Measurements from ENCODE around the gene MEF2C. TPM values are rescaled to one million over a fixed set of nuclear protein-coding genes. Genes with fewer than 3 reads are reported as not detected.

The MEF2C gene
- total and polyA plus RNA-seq, 2 experiments from 2014 or later, result 0.97 to 1.6 TPM

DNA sequence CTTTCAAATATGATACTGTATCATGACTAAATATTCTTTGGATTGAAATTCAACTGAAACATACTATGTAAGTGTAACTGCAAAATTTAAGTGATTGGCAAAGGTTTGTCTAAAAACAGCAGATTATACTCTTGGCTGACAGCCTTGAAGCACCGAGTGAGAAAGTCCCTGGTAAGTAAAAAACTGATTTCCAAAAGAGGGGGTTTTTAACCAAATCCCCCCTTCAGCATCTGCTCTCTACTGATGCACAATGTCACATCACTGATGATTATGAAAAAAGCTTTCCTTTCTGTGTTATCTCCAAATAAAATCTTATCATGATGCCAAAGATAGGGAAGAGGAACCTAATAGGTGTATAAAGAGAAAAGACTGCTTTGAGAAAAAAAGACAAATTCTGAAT is 141.0 kb downstream of the MEF2C start:
- no peaks in the 10 kb centered on the region for H4K20me1 ChIP-seq (replicated peaks; ENCODE audit: insufficient read depth)
- H3K4me3 ChIP-seq, result no peak overlapping the region
- no peaks in the 10 kb centered on the region for H3K36me3 Mint-ChIP-seq (ENCODE audit: low read depth)
- H3K4me3 Mint-ChIP-seq, result no peak overlapping the region
- H3K4me1 Mint-ChIP-seq, result peaks cover 2% of the 10 kb centered on the region; the same call in 1 of the 3 replicates
- no peak overlapping the region for H3K27ac Mint-ChIP-seq
- H3K36me3 ChIP-seq (ENCODE audit: insufficient read depth), result no peaks in the 10 kb centered on the region
- TF ChIP-seq JUNB (IDR thresholded peaks at IDR 0.05; ENCODE audit: unreplicated experiment), result no peak
- no peak for TF ChIP-seq NANOG (IDR thresholded peaks at IDR 0.05; ENCODE audit: borderline replicate concordance)
- ATAC-seq (no peak), DNase-seq (ENCODE audit: low spot score) (no peak)
- H3K79me2 ChIP-seq (replicated peaks; ENCODE audit: insufficient read depth), result no peaks in the 10 kb centered on the region
- no peak overlapping the region for H2AFZ ChIP-seq
- no peaks in the 10 kb centered on the region for H3F3A ChIP-seq (replicated peaks; ENCODE audit: low read depth)
- no peaks in the 10 kb centered on the region for H3K27me3 Mint-ChIP-seq (ENCODE audit: insufficient read depth, low read depth, poor library complexity)
- H3K27ac ChIP-seq (ENCODE audit: low read depth), result no peak overlapping the region
- H3K9me2 ChIP-seq (ENCODE audit: insufficient read depth), result no peaks in the 10 kb centered on the region
- no peaks in the 10 kb centered on the region for H3K4me1 ChIP-seq (ENCODE audit: insufficient read depth)
- no peak overlapping the region for H3K4me2 ChIP-seq
- H3K9me3 Mint-ChIP-seq, result no peaks in the 10 kb centered on the region
- no peaks in the 10 kb centered on the region for H3K27me3 ChIP-seq (ENCODE audit: insufficient read depth)

DNA sequence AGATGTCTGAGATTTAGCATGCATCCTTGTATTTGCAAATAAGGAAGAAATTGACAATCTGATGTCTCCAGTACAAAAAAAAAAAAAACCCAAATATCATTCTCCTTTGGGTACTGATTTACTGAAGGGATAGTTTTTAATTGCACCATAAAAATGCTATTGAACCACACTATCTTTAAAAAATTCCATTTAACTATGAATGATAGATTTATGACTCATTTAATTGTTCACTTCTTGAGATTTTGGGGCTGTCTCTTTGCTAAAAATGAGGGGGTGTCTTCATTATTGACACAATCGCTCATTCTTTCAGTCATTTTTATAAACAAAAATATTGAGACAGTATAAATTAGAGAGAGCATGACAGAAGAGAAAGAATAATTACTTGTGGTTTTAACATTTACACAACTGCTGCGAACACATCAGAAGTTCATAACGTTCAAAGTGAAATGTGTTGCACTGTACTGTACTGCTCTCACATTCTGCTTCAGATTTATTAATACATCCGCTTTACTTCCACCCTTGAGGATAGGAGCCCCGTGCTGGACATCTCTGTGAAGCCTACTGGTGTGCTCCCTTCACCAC is 142.3 kb downstream of the MEF2C start:
- Histone ChIP-seq H3K27ac (ENCODE audit: low read depth) (no peak overlapping the region), H3K4me2 (no peak overlapping the region), H3K79me2 (replicated peaks; ENCODE audit: insufficient read depth) (no peaks in the 10 kb centered on the region), H3K4me1 (ENCODE audit: insufficient read depth) (no peaks in the 10 kb centered on the region), H3K36me3 (ENCODE audit: insufficient read depth) (no peaks in the 10 kb centered on the region), H3K27me3 (ENCODE audit: insufficient read depth) (no peaks in the 10 kb centered on the region), H3K9me2 (ENCODE audit: insufficient read depth) (no peaks in the 10 kb centered on the region), H2AFZ (no peak overlapping the region), H3F3A (replicated peaks; ENCODE audit: low read depth) (no peaks in the 10 kb centered on the region), H3K4me3 (no peak overlapping the region), H4K20me1 (replicated peaks; ENCODE audit: insufficient read depth) (no peaks in the 10 kb centered on the region)
- no peaks in the 10 kb centered on the region for H3K9me3 Mint-ChIP-seq
- H3K4me1 Mint-ChIP-seq, result peaks cover 2% of the 10 kb centered on the region; the same call in 1 of the 3 replicates
- H3K4me3 Mint-ChIP-seq, result no peak overlapping the region
- H3K27ac Mint-ChIP-seq, result no peak overlapping the region
- no peak for ATAC-seq
- H3K27me3 Mint-ChIP-seq (ENCODE audit: insufficient read depth, low read depth, poor library complexity), result no peaks in the 10 kb centered on the region
- DNase-seq (ENCODE audit: low spot score), result no peak
- H3K36me3 Mint-ChIP-seq (ENCODE audit: low read depth), result no peaks in the 10 kb centered on the region
- TF ChIP-seq ZNF114 (CRISPR knock-in tag; IDR thresholded peaks at IDR 0.05) (no peak), POLR2AphosphoS5 (IDR thresholded peaks at IDR 0.05; ENCODE audit: low read depth) (no peak), EZH2phosphoT487 (IDR thresholded peaks at IDR 0.05; ENCODE audit: unreplicated experiment) (no peak), JUNB (IDR thresholded peaks at IDR 0.05; ENCODE audit: unreplicated experiment) (no peak), ZNF331 (CRISPR knock-in tag; IDR thresholded peaks at IDR 0.05; ENCODE audit: low read depth) (no peak)
- TF ChIP-seq, protein P1, sequence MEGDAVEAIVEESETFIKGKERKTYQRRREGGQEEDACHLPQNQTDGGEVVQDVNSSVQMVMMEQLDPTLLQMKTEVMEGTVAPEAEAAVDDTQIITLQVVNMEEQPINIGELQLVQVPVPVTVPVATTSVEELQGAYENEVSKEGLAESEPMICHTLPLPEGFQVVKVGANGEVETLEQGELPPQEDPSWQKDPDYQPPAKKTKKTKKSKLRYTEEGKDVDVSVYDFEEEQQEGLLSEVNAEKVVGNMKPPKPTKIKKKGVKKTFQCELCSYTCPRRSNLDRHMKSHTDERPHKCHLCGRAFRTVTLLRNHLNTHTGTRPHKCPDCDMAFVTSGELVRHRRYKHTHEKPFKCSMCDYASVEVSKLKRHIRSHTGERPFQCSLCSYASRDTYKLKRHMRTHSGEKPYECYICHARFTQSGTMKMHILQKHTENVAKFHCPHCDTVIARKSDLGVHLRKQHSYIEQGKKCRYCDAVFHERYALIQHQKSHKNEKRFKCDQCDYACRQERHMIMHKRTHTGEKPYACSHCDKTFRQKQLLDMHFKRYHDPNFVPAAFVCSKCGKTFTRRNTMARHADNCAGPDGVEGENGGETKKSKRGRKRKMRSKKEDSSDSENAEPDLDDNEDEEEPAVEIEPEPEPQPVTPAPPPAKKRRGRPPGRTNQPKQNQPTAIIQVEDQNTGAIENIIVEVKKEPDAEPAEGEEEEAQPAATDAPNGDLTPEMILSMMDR (conservative IDR thresholded peaks at IDR 0.05; ENCODE audit: low read depth in 2 of 2), result no peak

DNA sequence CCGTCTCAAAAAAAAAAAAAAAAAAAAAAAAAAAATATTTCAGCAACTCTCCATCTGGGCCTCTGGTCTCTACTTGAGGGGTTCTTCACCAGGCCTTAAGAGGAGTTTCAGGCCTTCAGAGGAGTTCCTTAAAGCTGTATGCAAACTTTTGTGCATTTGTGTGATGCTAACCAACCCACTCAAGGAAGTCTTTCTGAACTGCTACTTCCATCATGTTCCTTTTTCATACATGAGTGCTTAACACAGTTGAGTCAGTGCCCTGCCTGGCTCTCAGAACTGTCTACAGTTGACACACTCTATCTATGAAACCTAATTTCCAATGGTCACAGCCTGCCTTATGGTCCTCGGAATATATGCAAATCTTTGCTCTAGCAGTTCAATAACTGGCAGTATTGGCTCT is 146.5 kb downstream of the MEF2C start:
- H3K27ac ChIP-seq (ENCODE audit: low read depth), result no peak overlapping the region
- Mint-ChIP-seq H3K27me3 (ENCODE audit: insufficient read depth, low read depth, poor library complexity) (peaks cover 4% of the 10 kb centered on the region), H3K36me3 (ENCODE audit: low read depth) (no peaks in the 10 kb centered on the region), H3K9me3 (no peaks in the 10 kb centered on the region), H3K27ac (no peak overlapping the region), H3K4me1 (peaks cover 7% of the 10 kb centered on the region; the same call in 2 of the 3 replicates), H3K4me3 (no peak overlapping the region)
- no peaks in the 10 kb centered on the region for H3K4me1 ChIP-seq (ENCODE audit: insufficient read depth)
- H3K36me3 ChIP-seq (ENCODE audit: insufficient read depth), result no peaks in the 10 kb centered on the region
- no peaks in the 10 kb centered on the region for H3K9me2 ChIP-seq (ENCODE audit: insufficient read depth)
- H3F3A ChIP-seq (replicated peaks; ENCODE audit: low read depth), result no peaks in the 10 kb centered on the region
- TF ChIP-seq EZH2phosphoT487 (IDR thresholded peaks at IDR 0.05; ENCODE audit: unreplicated experiment) (no peak), CREB1 (CRISPR knock-in tag; IDR thresholded peaks at IDR 0.05; ENCODE audit: low read depth) (no peak), ZNF331 (CRISPR knock-in tag; IDR thresholded peaks at IDR 0.05; ENCODE audit: low read depth) (no peak), NANOG (IDR thresholded peaks at IDR 0.05; ENCODE audit: borderline replicate concordance) (no peak)
- TF ChIP-seq, protein P2, sequence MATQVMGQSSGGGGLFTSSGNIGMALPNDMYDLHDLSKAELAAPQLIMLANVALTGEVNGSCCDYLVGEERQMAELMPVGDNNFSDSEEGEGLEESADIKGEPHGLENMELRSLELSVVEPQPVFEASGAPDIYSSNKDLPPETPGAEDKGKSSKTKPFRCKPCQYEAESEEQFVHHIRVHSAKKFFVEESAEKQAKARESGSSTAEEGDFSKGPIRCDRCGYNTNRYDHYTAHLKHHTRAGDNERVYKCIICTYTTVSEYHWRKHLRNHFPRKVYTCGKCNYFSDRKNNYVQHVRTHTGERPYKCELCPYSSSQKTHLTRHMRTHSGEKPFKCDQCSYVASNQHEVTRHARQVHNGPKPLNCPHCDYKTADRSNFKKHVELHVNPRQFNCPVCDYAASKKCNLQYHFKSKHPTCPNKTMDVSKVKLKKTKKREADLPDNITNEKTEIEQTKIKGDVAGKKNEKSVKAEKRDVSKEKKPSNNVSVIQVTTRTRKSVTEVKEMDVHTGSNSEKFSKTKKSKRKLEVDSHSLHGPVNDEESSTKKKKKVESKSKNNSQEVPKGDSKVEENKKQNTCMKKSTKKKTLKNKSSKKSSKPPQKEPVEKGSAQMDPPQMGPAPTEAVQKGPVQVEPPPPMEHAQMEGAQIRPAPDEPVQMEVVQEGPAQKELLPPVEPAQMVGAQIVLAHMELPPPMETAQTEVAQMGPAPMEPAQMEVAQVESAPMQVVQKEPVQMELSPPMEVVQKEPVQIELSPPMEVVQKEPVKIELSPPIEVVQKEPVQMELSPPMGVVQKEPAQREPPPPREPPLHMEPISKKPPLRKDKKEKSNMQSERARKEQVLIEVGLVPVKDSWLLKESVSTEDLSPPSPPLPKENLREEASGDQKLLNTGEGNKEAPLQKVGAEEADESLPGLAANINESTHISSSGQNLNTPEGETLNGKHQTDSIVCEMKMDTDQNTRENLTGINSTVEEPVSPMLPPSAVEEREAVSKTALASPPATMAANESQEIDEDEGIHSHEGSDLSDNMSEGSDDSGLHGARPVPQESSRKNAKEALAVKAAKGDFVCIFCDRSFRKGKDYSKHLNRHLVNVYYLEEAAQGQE (IDR thresholded peaks at IDR 0.05; ENCODE audit: unreplicated experiment), result no peak
- no peaks in the 10 kb centered on the region for H4K20me1 ChIP-seq (replicated peaks; ENCODE audit: insufficient read depth)
- no peak overlapping the region for H2AFZ ChIP-seq
- no peak overlapping the region for H3K4me3 ChIP-seq
- no peaks in the 10 kb centered on the region for H3K79me2 ChIP-seq (replicated peaks; ENCODE audit: insufficient read depth)
- ATAC-seq (no peak), DNase-seq (ENCODE audit: low spot score) (no peak)
- no peaks in the 10 kb centered on the region for H3K27me3 ChIP-seq (ENCODE audit: insufficient read depth)
- H3K4me2 ChIP-seq, result no peak overlapping the region
